Esophagus squamous epithelium (tissue), 5 donors: Measurements from ENCODE around the gene EDC3. TPM values are rescaled to one million over a fixed set of nuclear protein-coding genes. Genes with fewer than 3 reads are reported as not detected.
"Not testable (repeated sequence)": the region's sequence is repeated elsewhere in the genome, so short reads cannot be mapped to it uniquely, and the experiment has no call there.

Source experiments
- DNase-seq: peaks from one replicate; lab custom pipeline; 2025; lab: John Stamatoyannopoulos, UW
- H3K27ac ChIP-seq, 4 donors: fragments of 200-600 bp; sonication (generic); one replicate each; pipeline ENCODE4 v1.5.1; 2016 to 2019; ENCODE audit warnings: mild to moderate bottlenecking in 1 of 4
- H3K27me3 ChIP-seq, 4 donors: fragments of 200-600 bp; sonication (generic); 1 replicate in 3 of 4; 2 replicates in 1 of 4; pipeline versions ENCODE4 v1.5.1 to v1.6.0; 2017 to 2021; ENCODE audit warnings: antibody characterized with exemption in 1 of 4
- H3K36me3 ChIP-seq, 3 donors: fragments of 200-600 bp; sonication (generic); one replicate each; pipeline ENCODE4 v1.5.1; 2016 to 2019
- H3K4me1 ChIP-seq, 3 donors: fragments of 200-600 bp; sonication (generic); one replicate each; pipeline ENCODE4 v1.5.1; 2017 to 2019
- H3K4me3 ChIP-seq, 4 donors: fragments of 200-600 bp; sonication (generic); 1 replicate in 3 of 4; 2 replicates in 1 of 4; pipeline ENCODE4 v1.5.1; 2016 to 2019; ENCODE audit warnings: mild to moderate bottlenecking in 2 of 4, moderate library complexity in 1 of 4
- H3K9me3 ChIP-seq, 3 donors: fragments of 200-600 bp; sonication (generic); one replicate each; pipeline ENCODE4 v1.5.1; 2016 to 2019
- POLR2A ChIP-seq, 4 donors: fragments of 450-650 bp; IDR thresholded peaks; one replicate each; pipeline ENCODE4 v1.6.1; 2017; ENCODE audit warnings: antibody characterized with exemption in 4 of 4, mild to moderate bottlenecking in 4 of 4, moderate library complexity in 3 of 4
- WGBS, 2 donors: methylation state at CpG; one replicate each; pipeline ENCODE4 v1.1.5; 2018; 5-methylcytosine and 5-hydroxymethylcytosine counted together
- intact Hi-C: fragments of 100-400 bp; cut with DNase I; formaldehyde crosslinking; loops from one replicate; pipeline ENCODE4 v1.15.0; 2022
- total RNA-seq, 4 donors: library from RNA; depleted of rRNA; stranded (reverse); fragments of >200 nt; gene quantifications; one replicate each; pipeline ENCODE4 v1.1.0, GENCODE V29; 2016
- TF ChIP-seq, protein P1 (sequence below), 6 experiments: fragments of 450-650 bp in 4 of 6; fragments of 200-600 bp in 2 of 6; sonication (generic) in 2 of 6; IDR thresholded peaks; one replicate each; pipeline ENCODE4 v1.5.1; 2016 to 2019; ENCODE audit warnings: antibody characterized with exemption in 6 of 6, mild to moderate bottlenecking in 4 of 6, moderate library complexity in 4 of 6
- donor health status: DM: yes; HTN: yes; CAD: no.

Gene EDC3
- total RNA-seq, 4 donors from 2014 or later, result 10.0 to 17.4 (median 13.2) TPM

DNA sequence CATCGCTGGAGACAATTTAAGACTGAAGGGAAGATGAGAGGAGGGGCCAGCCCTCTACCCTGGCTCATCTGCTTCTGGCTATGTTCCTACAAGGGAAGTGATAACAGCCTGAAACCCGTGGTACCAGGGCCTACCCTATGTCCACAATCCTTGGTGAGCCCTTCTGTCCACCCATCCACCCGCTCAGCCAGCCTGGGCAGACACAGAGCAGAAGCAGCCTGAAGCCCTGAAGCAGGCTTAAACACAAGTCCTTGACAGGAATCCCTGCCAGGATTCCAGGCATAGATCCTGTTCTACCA lies 64.8 kb downstream of the EDC3 start:
- TF ChIP-seq, protein P1, sequence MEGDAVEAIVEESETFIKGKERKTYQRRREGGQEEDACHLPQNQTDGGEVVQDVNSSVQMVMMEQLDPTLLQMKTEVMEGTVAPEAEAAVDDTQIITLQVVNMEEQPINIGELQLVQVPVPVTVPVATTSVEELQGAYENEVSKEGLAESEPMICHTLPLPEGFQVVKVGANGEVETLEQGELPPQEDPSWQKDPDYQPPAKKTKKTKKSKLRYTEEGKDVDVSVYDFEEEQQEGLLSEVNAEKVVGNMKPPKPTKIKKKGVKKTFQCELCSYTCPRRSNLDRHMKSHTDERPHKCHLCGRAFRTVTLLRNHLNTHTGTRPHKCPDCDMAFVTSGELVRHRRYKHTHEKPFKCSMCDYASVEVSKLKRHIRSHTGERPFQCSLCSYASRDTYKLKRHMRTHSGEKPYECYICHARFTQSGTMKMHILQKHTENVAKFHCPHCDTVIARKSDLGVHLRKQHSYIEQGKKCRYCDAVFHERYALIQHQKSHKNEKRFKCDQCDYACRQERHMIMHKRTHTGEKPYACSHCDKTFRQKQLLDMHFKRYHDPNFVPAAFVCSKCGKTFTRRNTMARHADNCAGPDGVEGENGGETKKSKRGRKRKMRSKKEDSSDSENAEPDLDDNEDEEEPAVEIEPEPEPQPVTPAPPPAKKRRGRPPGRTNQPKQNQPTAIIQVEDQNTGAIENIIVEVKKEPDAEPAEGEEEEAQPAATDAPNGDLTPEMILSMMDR (IDR thresholded peaks at IDR 0.05), result no peak
- no peak for TF ChIP-seq POLR2A (IDR thresholded peaks at IDR 0.05)
- H3K36me3 ChIP-seq, result peaks cover 36 to 100% (median 63%) of the 10 kb centered on the region in 3 donors

DNA sequence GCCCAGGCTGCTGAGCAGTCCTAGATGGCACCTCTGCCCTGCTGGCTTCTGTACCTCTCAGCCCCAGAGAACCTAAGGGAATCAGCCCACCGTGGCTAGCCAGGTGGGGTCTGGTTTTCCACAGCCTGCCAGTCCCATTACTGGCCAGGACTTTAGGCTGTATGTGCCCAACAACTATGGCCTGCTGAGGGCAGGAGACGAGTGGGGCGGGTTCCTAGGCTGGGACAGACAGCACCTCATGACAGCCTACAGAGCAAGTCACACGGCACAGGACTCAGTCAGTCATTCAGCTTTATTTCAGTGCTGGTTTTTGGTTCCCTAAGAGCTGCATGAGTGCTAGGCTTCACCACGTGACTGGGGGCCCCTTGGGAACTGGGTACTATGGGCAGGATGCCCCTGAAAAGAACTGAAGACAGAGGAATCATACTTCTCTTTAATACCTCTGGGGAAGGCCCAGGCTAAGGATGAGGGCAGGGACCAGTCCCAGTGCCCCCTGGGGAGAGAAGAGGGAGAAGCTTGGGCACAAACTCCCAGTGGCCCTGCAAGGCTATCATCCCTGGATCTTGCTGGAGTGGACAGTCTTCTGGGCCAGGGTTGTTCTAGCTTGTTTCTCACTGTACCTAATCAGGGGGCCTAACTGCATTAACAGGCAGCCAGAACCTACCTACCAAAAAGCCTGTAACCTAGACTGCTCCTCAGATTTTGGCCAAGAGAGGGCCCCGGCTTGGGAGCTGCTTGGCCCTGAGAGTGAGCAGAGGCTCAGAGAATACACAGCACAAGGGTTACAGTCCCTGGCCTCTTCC lies 65.3 kb downstream of the EDC3 start:
- H3K36me3 ChIP-seq, result peaks cover 41 to 100% (median 67%) of the 10 kb centered on the region in 3 donors
- WGBS, 2 donors, result 75 to 81% methylated on average over 2 to 3 of the region's 6 CpGs
- no peak for DNase-seq
- H3K4me1 ChIP-seq, result no peaks in the 10 kb centered on the region
- no peak overlapping the region for H3K27ac ChIP-seq
- intact Hi-C loops, result no loop called here
- no peak overlapping the region for H3K4me3 ChIP-seq
- no peaks in the 10 kb centered on the region for H3K9me3 ChIP-seq
- TF ChIP-seq, protein P1 (IDR thresholded peaks at IDR 0.05), result no peak
- no peak for TF ChIP-seq POLR2A (IDR thresholded peaks at IDR 0.05)
- H3K27me3 ChIP-seq, result no peaks in the 10 kb centered on the region

More for the DNA sequence above, 64.8 kb downstream of the EDC3 start:
- no peaks in the 10 kb centered on the region for H3K9me3 ChIP-seq
- WGBS, 2 donors, result 50 to 83% methylated on average over 1 to 2 of the region's 3 CpGs
- H3K27ac ChIP-seq, result no peak overlapping the region
- no peak overlapping the region for H3K4me3 ChIP-seq
- no peaks in the 10 kb centered on the region for H3K4me1 ChIP-seq
- no peak for DNase-seq
- no peaks in the 10 kb centered on the region for H3K27me3 ChIP-seq
- intact Hi-C loops, result no loop called here

DNA sequence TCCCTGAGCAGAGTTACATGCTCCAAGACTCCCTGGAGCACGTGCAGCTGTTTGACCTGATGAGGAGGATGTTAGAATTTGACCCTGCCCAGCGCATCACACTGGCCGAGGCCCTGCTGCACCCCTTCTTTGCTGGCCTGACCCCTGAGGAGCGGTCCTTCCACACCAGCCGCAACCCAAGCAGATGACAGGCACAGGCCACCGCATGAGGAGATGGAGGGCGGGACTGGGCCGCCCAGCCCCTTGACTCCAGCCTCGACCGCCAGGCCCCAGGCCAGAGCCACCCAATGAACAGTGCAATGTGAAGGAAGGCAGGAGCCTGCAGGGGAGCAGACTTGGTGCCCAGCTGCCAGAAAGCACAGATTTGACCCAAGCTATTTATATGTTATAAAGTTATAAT lies 66.1 kb downstream of the EDC3 start:
- H3K36me3 ChIP-seq, result peaks cover 48 to 100% (median 75%) of the 10 kb centered on the region in 3 donors
- H3K27me3 ChIP-seq, H3K27ac ChIP-seq, H3K9me3 ChIP-seq, H3K4me1 ChIP-seq, H3K4me3 ChIP-seq, DNase-seq, intact Hi-C loops: not testable (repeated sequence)
- 75% methylated on average over 2 of the region's 10 CpGs; no CpG with 5 or more reads in 1 of the 2 donors for WGBS, 2 donors

DNA sequence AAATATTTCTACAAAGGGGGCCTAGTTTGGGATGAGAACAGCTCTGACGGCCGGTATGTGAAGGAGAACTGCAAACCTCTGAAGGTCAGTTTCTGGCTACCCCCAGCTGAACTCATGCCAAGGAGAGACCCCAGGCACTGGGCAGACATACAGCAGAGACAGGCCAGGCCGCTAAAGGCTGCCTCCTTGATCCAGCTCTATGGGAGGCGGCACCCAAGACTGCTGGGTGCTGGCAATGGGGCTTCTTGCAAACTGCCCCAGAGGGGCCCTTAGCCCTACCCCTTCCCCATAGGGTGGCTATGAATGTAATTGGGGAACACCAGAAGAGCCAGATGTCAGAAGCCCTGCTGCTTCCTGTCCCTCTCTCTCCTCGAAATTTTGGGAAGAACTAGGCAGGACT lies 66.9 kb downstream of the EDC3 start:
- no peak overlapping the region for H3K27ac ChIP-seq
- no peak overlapping the region for H3K4me3 ChIP-seq
- WGBS, 2 donors, result 39 to 60% methylated on average over 2 to 4 of the region's 5 CpGs
- intact Hi-C loops, result no loop called here
- no peaks in the 10 kb centered on the region for H3K4me1 ChIP-seq
- no peaks in the 10 kb centered on the region for H3K27me3 ChIP-seq
- DNase-seq, result no peak
- no peak for TF ChIP-seq POLR2A (IDR thresholded peaks at IDR 0.05)
- TF ChIP-seq, protein P1 (IDR thresholded peaks at IDR 0.05), result no peak
- H3K9me3 ChIP-seq, result no peaks in the 10 kb centered on the region
- H3K36me3 ChIP-seq, result peaks cover 56 to 100% (median 82%) of the 10 kb centered on the region in 3 donors

DNA sequence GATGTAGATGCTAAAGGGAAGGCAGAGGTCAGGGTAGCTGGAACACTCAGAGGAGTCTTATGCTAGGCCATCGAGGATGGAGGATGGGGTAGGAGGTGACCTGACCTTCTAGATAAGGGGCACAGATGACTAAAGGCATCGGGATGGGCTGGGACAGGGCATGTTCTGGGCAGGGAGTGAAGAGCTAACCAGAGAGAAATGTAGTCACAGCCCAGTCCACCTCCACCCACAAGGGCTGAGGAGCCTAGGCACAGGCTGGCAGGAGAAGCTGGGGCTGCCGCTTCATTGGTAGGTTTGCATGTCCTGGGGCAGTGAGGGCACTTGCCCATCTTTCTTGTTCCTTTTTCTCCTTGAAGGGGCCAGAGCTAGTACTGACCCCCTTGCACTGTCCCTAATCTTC lies 67.6 kb downstream of the EDC3 start:
- peaks cover 0 to 5% (median 0%) of the 10 kb centered on the region in 3 donors for H3K4me1 ChIP-seq
- no peaks in the 10 kb centered on the region for H3K9me3 ChIP-seq
- H3K27ac ChIP-seq, result no peak overlapping the region
- no peak for DNase-seq
- no peak overlapping the region for H3K4me3 ChIP-seq
- WGBS, 2 donors, result 62 to 75% methylated on average over 2 to 3 of the region's 3 CpGs
- intact Hi-C loops, result no loop called here
- TF ChIP-seq, protein P1 (IDR thresholded peaks at IDR 0.05), result no peak
- no peak for TF ChIP-seq POLR2A (IDR thresholded peaks at IDR 0.05)
- H3K27me3 ChIP-seq, result no peaks in the 10 kb centered on the region
- peaks cover 63 to 100% (median 88%) of the 10 kb centered on the region in 3 donors for H3K36me3 ChIP-seq
